ENCODE results near the gene PIEZO2.

- TF ChIP-seq CTCF (conservative IDR thresholded peaks at IDR 0.05; ENCODE audit: low read depth, low read length) (no peak), EZH2 (IDR thresholded peaks at IDR 0.05; ENCODE audit: borderline replicate concordance, low read depth, low read length, poor library complexity, severe bottlenecking) (no peak)
These were observed 328.7 kb downstream of the PIEZO2 start for GRCh38 chr18:10820681-10821080.
